ENCODE measurements around the gene SUN1.

DNA sequence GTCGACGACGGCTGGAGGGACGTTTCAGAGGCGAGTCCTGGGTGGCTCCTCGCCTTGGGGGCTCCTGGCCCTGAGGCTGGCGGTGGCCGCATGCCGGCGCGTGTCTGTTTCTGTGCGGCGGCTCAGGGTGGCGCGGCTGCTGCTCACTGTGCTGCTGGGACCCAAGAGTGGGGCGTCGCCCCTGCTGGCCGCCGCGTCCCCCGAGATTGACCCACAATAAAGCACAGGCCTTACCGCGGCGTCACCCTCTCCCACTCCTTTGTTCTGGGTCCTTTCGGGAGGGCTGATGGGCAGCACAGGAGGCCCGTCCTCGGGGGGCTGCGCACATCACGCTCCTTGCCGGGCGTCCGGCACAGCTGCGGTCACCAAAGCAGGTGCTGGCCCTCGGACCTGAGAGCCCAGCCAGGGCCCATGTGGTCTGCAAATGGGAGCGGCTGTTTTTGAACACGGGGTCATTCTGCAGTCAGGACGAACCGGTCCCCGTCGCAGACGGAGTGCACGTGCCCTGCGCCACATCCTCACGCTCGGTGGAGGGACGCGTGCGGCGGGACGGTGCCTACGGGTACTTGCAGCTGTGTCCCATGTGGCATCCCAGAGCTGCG lies 63.3 kb downstream of the SUN1 start:
- TF ChIP-seq POLR2A (IDR thresholded peaks at IDR 0.05) = no peak
- TF ChIP-seq, protein P1, sequence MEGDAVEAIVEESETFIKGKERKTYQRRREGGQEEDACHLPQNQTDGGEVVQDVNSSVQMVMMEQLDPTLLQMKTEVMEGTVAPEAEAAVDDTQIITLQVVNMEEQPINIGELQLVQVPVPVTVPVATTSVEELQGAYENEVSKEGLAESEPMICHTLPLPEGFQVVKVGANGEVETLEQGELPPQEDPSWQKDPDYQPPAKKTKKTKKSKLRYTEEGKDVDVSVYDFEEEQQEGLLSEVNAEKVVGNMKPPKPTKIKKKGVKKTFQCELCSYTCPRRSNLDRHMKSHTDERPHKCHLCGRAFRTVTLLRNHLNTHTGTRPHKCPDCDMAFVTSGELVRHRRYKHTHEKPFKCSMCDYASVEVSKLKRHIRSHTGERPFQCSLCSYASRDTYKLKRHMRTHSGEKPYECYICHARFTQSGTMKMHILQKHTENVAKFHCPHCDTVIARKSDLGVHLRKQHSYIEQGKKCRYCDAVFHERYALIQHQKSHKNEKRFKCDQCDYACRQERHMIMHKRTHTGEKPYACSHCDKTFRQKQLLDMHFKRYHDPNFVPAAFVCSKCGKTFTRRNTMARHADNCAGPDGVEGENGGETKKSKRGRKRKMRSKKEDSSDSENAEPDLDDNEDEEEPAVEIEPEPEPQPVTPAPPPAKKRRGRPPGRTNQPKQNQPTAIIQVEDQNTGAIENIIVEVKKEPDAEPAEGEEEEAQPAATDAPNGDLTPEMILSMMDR (IDR thresholded peaks at IDR 0.05) = no peak
